Tibial artery (tissue), 4 donors: ENCODE data around the gene EIF4E3.

Experiments used
- DNase-seq, 2 donors: peaks; one replicate each; pipeline ENCODE4 v3.0.0-alpha.2; 2019
- H3K27ac ChIP-seq, 2 donors: fragments of 200-600 bp; sonication (generic) in 1 of 2; 1 replicate in 1 of 2; 2 replicates in 1 of 2; pipeline ENCODE4 v1.5.1; 2018 to 2019; ENCODE audit warnings: mild to moderate bottlenecking in 1 of 2
- H3K27me3 ChIP-seq, 2 donors: fragments of 200-600 bp; sonication (generic) in 1 of 2; one replicate each; pipeline versions ENCODE4 v1.5.1 to v1.6.0; 2016 to 2019
- H3K36me3 ChIP-seq, 3 donors: fragments of 200-600 bp; sonication (generic) in 2 of 3; one replicate each; pipeline ENCODE4 v1.5.1; 2016 to 2019; ENCODE audit warnings: mild to moderate bottlenecking in 2 of 3
- H3K4me1 ChIP-seq, 4 donors: fragments of 200-600 bp; sonication (generic) in 2 of 4; 1 replicate in 3 of 4; 2 replicates in 1 of 4; pipeline ENCODE4 v1.5.1; 2016 to 2019
- H3K4me3 ChIP-seq, 2 donors: fragments of 200-600 bp; sonication (generic) in 1 of 2; 1 replicate in 1 of 2; 2 replicates in 1 of 2; pipeline ENCODE4 v1.5.1; 2018 to 2019; ENCODE audit warnings: mild to moderate bottlenecking in 2 of 2
- H3K9me3 ChIP-seq, 3 donors: fragments of 200-600 bp; sonication (generic) in 1 of 3; one replicate each; pipeline ENCODE4 v1.5.1; 2016 to 2019
- intact Hi-C: fragments of 100-400 bp; cut with DNase I; formaldehyde crosslinking; loops from one replicate; pipeline ENCODE4 v1.15.0; 2023; ENCODE audit warnings: low total_unique reads
- TF ChIP-seq, protein P1 (sequence below), 2 experiments: fragments of 200-600 bp in 1 of 2; fragments of 450-650 bp in 1 of 2; IDR thresholded peaks; one replicate each; pipeline ENCODE4 v1.5.1; 2017 to 2019; ENCODE audit warnings: antibody characterized with exemption in 2 of 2, mild to moderate bottlenecking in 1 of 2, moderate library complexity in 1 of 2

Gene EIF4E3

DNA sequence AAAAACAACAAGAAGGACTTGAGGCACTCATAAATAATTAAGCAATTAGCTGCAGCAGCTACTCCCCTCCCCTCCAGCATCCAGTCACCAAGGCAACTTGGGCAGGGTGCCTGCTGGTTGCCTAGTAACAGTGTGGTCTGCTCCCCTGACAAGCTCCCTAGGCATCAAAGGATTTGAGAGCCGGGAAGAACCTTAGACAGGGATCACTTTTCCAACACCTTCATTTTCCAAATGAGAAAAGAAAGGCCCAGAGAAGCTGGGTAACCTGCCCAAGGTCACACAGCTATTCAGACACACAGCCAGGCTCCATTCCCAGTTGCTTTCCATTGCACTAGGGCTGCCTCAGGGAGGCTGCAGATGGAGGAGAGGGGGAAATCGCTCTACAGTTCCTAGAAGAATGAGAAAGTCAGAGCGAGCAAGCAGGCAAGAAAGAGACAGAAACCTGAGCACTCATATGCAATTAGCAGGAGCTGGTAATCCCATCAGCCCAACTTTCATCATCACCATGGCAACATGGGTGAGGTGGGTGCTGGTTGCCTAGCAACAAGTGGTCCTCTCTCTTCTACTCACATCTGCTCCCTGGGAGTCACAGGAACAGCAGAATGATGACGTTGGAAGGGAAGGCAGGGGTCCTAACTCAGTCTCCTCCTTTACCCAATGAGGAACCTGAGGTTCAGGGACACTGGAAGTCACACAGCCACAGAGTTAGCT, 3.6 kb upstream of the EIF4E3 start:
- TF ChIP-seq, protein P1, sequence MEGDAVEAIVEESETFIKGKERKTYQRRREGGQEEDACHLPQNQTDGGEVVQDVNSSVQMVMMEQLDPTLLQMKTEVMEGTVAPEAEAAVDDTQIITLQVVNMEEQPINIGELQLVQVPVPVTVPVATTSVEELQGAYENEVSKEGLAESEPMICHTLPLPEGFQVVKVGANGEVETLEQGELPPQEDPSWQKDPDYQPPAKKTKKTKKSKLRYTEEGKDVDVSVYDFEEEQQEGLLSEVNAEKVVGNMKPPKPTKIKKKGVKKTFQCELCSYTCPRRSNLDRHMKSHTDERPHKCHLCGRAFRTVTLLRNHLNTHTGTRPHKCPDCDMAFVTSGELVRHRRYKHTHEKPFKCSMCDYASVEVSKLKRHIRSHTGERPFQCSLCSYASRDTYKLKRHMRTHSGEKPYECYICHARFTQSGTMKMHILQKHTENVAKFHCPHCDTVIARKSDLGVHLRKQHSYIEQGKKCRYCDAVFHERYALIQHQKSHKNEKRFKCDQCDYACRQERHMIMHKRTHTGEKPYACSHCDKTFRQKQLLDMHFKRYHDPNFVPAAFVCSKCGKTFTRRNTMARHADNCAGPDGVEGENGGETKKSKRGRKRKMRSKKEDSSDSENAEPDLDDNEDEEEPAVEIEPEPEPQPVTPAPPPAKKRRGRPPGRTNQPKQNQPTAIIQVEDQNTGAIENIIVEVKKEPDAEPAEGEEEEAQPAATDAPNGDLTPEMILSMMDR (IDR thresholded peaks at IDR 0.05) = no peak
- DNase-seq = no peak
- Histone ChIP-seq H3K4me3 (no peak overlapping the region), H3K4me1 (peaks cover 0 to 17% (median 13%) of the 10 kb centered on the region in 4 donors), H3K27ac (no peak overlapping the region), H3K27me3 (no peaks in the 10 kb centered on the region), H3K36me3 (no peaks in the 10 kb centered on the region), H3K9me3 (no peaks in the 10 kb centered on the region)
- intact Hi-C loops = loop anchor here (10.0 kb wide), 3 partner anchors 226 to 1096 kb away; no protein-coding TSS in a partner anchor

DNA sequence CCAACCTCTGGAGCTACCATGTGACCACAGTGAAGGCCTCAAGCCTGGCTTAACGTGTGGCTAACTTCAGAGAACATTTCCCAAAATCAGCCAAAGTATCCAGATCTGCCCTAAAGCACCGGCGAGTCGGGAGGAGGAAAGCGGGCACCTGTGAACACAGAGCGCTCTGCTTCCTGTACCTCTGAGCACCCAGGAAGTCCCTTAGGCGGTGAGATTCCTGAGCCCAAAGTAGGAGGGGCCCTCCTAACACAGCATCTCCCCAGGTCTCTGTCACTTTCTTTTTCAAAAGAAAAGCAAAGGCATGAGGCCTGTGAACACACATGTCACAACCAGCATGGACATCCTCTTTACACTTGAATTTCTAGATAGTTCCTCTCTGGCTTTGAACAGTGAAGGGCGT, 944 bp upstream of the EIF4E3 start:
- H3K4me3 ChIP-seq = no peak overlapping the region
- peaks cover 0 to 17% (median 16%) of the 10 kb centered on the region in 4 donors for H3K4me1 ChIP-seq
- intact Hi-C loops = loop anchor here (10.0 kb wide), 3 partner anchors 229 to 1099 kb away; no protein-coding TSS in a partner anchor
- H3K36me3 ChIP-seq = no peaks in the 10 kb centered on the region
- DNase-seq = no peak
- TF ChIP-seq, protein P1 (IDR thresholded peaks at IDR 0.05) = no peak
- H3K9me3 ChIP-seq = no peaks in the 10 kb centered on the region
- no peaks in the 10 kb centered on the region for H3K27me3 ChIP-seq
- peak overlapping the region in 1 of 2 donors; percentile 76 for H3K27ac ChIP-seq

DNA sequence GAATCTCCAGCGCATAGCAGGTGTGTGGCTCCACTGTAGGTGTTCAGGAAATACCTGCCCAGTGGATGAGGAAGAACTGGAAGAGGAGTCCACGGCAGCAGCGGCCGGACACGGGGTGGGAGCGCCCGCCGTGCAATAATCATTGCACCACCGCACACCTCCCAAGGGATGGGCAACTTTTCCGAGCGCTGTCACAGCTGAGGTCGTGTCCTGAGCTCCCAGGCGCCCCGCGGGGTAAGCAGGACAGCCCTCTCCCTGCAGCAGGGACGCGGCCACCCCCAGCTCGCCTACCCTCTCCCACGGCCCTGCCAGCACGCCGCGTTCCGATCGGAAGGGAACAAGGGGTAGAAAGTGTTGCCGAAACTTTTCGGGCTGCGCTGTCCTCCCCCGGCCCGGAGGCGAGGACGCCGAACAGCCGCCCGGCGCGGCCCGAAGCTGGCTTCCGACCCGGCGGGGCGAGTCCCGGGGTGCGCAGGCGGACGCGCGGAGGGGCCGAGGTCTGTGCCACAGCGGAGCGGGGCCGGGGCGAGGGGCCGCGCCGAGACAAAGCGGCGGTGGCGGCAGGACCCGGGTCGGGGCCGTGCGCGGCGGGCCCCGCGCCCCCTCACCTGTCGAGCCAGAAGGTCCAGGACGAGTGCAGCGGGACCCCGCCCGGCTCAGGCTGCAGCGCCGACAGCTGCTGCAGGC, 475 bp downstream of the EIF4E3 start:
- Histone ChIP-seq H3K36me3 (no peaks in the 10 kb centered on the region), H3K4me1 (peaks cover 0 to 16% (median 15%) of the 10 kb centered on the region in 4 donors), H3K4me3 (peak overlapping the region; percentile 72 to 94), H3K27me3 (no peaks in the 10 kb centered on the region), H3K27ac (peak overlapping the region; percentile 64 to 73), H3K9me3 (no peaks in the 10 kb centered on the region)
- TF ChIP-seq, protein P1 (IDR thresholded peaks at IDR 0.05) = no peak
- DNase-seq = peak; percentile 34 to 71
- intact Hi-C loops = loop anchor here (10.0 kb wide), 3 partner anchors 230 to 1100 kb away; no protein-coding TSS in a partner anchor

DNA sequence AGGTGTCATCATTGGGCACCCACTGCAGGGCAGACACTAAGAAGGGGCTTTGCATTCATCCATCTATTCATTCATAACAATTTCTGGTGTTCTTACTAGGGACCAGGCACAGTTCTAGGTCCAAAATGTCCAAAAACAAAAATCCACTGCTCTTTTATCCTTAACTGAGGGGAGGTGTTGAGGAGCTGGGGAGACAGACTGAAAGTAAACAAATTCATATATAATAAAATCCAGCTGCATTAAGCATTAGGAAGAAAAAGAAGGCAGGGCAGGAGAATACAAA, 1.1 kb downstream of the EIF4E3 start:
- Histone ChIP-seq H3K27ac (peak overlapping the region; percentile 64 to 73), H3K27me3 (no peaks in the 10 kb centered on the region), H3K9me3 (no peaks in the 10 kb centered on the region), H3K4me1 (peaks cover 0 to 16% (median 15%) of the 10 kb centered on the region in 4 donors), H3K4me3 (peak overlapping the region; percentile 72 to 94), H3K36me3 (no peaks in the 10 kb centered on the region)
- intact Hi-C loops = loop anchor here (10.0 kb wide), 3 partner anchors 231 to 1101 kb away; no protein-coding TSS in a partner anchor
- DNase-seq = no peak
- TF ChIP-seq, protein P1 (IDR thresholded peaks at IDR 0.05) = no peak

DNA sequence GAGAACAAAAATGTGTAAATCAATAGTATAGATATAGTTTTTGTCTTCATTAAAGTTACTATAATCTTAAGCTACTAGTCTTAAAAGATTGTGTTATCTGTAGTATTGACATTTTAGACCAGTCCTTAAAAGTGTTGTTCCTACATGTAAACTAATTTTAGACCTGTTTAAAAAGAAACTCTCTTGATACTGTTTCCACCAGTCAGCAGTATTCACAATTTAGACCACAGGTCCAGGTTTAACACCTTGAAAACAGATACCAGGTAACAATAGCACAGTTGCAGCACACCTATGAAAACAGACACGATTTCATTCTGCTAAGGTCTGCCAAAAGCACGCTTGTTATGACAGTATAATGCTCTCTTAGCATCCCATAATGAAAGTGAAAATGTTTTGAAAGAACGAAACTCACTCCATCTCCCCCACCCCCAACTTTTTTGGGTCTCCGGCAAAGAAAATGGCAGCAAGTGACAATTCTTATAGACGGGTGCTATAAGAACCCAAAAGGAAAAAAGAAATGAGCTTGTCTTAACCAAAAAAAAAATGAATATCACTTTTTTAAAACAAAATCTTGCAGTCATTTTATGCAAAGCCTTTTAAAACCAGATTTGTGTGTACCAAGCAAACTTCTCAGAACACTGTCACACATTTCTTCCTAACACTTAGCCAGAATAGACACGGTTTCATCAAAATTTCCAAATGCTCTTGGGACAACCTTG, 1.6 kb downstream of the EIF4E3 start:
- Histone ChIP-seq H3K4me1 (peaks cover 0 to 16% (median 15%) of the 10 kb centered on the region in 4 donors), H3K27ac (no peak overlapping the region), H3K9me3 (no peaks in the 10 kb centered on the region), H3K36me3 (no peaks in the 10 kb centered on the region), H3K27me3 (no peaks in the 10 kb centered on the region), H3K4me3 (peak overlapping the region; percentile 72 to 94)
- TF ChIP-seq, protein P1 (IDR thresholded peaks at IDR 0.05) = no peak
- DNase-seq = no peak
- intact Hi-C loops = loop anchor here (10.0 kb wide), 3 partner anchors 231 to 1101 kb away; no protein-coding TSS in a partner anchor
